ENCODE measurements around the gene PHF2.

Gene PHF2

GRCh38 chr9:93595861-93596365 lies 19.5 kb downstream of the PHF2 start:
- ChIA-PET CTCF (interaction anchor here (0.7 kb wide), 1 partner anchor 29 kb away, joined by 3 read pairs; no protein-coding TSS in a partner anchor), POLR2A (no interaction called here)
- Histone ChIP-seq H3K4me1 (ENCODE audit: control insufficient read depth, insufficient read depth, low read length) (peaks cover 8% of the 10 kb centered on the region; the same call in 1 of the 2 replicates), H3K27ac (ENCODE audit: extremely low read depth, low read depth, low read length) (no peak overlapping the region), H3K4me3 (ENCODE audit: low read depth, low read length) (no peak overlapping the region), H3K36me3 (ENCODE audit: control insufficient read depth in 2 of 2, insufficient read depth in 1 of 2, low read length in 2 of 2) (no peaks in the 10 kb centered on the region), H3K9me3 (ENCODE audit: control insufficient read depth, insufficient read depth, low read depth, low read length) (no peaks in the 10 kb centered on the region)
- TF ChIP-seq ZNF561 (tag by site-specific recombination; IDR thresholded peaks at IDR 0.05; ENCODE audit: borderline replicate concordance): no peak
- TF ChIP-seq ZNF37A (tag by site-specific recombination; IDR thresholded peaks at IDR 0.05): no peak
- no peak for TF ChIP-seq ZNF488 (tag by site-specific recombination; IDR thresholded peaks at IDR 0.05)
- no peak for TF ChIP-seq ZNF324 (tag by site-specific recombination; IDR thresholded peaks at IDR 0.05)
- TF ChIP-seq KLF9 (tag by site-specific recombination; IDR thresholded peaks at IDR 0.05; ENCODE audit: low read depth): no peak
- TF ChIP-seq ZNF311 (tag by site-specific recombination; IDR thresholded peaks at IDR 0.05; ENCODE audit: borderline replicate concordance): no peak
- TF ChIP-seq ATF2 (tag by site-specific recombination; IDR thresholded peaks at IDR 0.05; ENCODE audit: low read depth): no peak
- no peak for TF ChIP-seq ZNF18 (tag by site-specific recombination; IDR thresholded peaks at IDR 0.05)
- no peak for TF ChIP-seq ZNF645 (tag by site-specific recombination; IDR thresholded peaks at IDR 0.05)
- TF ChIP-seq PRDM6 (tag by site-specific recombination; IDR thresholded peaks at IDR 0.05): no peak
- TF ChIP-seq ZSCAN16 (tag by site-specific recombination; IDR thresholded peaks at IDR 0.05): no peak
- no peak for TF ChIP-seq ZNF518A (tag by site-specific recombination; conservative IDR thresholded peaks at IDR 0.05; ENCODE audit: low read depth)
- TF ChIP-seq ZNF132 (tag by site-specific recombination; IDR thresholded peaks at IDR 0.05; ENCODE audit: borderline replicate concordance): no peak
- TF ChIP-seq OVOL3 (tag by site-specific recombination; IDR thresholded peaks at IDR 0.05): no peak
- no peak for TF ChIP-seq GLI2 (tag by site-specific recombination; IDR thresholded peaks at IDR 0.05; ENCODE audit: borderline replicate concordance, low read depth)
- no peak for TF ChIP-seq EGR2 (tag by site-specific recombination; IDR thresholded peaks at IDR 0.05; ENCODE audit: low read depth)

Measured in HEK293 (cell line).